HG02852 (cell line): ENCODE results near the gene ANO10.
"Not testable (repeated sequence)": the region's sequence is repeated elsewhere in the genome, so short reads cannot be mapped to it uniquely, and the experiment has no call there.

Experiments
- ATAC-seq: cut with Tn5 transposase; IDR thresholded peaks from one replicate; pipeline ENCODE4 v1.9.1; 2021; ENCODE audit warnings: mild to moderate bottlenecking, moderate library complexity; ENCODE audit not compliant: unreplicated experiment

The ANO10 gene

DNA sequence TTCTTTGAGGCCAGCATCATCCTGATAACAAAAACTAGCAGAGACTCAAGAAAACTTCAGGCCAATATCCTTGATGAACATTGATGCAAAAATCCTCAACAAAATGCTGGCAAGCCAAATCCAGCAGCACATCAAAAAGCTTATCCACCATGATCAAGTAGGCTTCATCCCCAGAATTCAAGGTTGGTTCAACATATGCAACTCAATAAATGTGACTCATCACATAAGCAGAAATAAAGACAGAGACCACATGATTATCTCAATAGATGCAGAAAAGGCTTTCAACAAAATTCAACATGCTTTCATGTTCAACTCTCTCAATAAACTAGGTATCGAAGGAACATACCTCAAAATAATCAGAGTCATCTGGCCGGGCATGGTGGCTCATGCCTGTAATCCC, 265.8 kb downstream of the ANO10 start:
- not testable (repeated sequence) for ATAC-seq

DNA sequence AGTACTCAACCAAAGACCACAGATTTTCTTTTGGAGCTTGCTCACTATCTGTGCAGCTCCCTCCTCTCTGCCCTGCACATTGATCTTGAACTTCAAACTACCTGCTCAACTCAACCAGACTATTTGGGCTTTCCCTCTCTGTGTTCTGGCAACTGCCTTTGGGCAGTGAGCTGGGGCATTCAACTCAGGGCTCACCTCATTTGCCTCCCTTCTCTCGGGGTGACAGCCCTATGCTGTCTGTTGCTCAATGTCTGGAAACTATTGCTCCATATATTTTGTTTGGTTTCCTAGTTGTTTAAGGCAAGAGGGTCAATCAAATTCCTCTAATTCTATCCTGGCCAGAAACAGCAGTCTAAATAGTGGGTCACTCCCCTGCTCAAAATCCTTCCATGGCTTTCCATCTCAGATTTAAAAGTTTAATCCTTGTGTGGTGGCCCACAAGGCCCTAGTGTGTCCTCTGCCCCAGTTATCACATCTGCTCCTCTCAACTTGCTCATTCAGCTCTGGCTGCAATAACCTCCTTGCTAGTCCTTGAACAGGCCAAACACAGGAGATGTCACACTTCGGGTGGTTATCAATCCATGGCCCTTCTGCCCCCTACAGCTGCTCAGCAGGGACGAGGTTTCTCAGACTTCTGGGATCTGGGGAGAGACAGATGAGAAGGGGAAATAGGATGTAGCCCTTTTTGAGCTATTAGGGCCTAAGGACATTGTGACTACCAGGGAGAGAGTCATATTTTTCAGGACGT, 267.7 kb downstream of the ANO10 start:
- no peak for ATAC-seq

DNA sequence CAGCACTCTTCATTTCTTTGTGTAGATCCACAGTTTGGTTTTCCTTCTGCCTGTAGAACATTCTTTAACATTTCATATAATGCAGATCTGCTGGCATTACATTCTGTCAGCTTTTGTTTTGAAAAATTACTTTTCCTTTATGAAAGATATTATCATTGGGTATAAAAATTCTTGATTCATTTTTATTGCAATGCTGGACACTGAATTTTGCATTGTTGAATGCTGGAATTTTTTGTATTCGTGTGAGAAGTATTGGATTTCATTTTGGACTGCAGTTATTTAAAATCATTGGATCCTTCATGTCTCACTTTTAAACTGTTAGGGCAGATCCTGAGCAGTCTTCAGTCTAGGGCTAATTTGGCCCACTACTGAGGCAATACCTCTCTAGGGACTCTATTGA, 268.4 kb downstream of the ANO10 start:
- ATAC-seq = no peak

DNA sequence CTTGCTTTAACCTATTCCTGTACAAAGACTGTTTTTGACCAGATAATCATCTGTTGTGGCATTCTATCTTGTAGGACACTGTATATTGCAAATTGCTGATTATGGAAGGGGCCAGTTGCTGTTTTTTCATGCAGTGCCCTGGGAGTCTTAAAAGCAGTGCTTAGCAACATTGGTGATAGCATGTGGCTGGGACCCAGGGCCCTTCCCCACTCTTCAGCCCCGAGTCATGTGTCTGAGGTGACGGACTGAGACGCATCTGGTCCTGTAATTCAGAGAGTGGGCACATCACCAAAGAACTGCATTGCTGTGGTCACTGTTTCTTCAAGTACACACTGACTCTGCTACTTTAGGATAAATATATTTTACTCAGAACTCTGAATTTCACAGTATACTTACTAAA, 272.1 kb downstream of the ANO10 start:
- ATAC-seq = no peak

DNA sequence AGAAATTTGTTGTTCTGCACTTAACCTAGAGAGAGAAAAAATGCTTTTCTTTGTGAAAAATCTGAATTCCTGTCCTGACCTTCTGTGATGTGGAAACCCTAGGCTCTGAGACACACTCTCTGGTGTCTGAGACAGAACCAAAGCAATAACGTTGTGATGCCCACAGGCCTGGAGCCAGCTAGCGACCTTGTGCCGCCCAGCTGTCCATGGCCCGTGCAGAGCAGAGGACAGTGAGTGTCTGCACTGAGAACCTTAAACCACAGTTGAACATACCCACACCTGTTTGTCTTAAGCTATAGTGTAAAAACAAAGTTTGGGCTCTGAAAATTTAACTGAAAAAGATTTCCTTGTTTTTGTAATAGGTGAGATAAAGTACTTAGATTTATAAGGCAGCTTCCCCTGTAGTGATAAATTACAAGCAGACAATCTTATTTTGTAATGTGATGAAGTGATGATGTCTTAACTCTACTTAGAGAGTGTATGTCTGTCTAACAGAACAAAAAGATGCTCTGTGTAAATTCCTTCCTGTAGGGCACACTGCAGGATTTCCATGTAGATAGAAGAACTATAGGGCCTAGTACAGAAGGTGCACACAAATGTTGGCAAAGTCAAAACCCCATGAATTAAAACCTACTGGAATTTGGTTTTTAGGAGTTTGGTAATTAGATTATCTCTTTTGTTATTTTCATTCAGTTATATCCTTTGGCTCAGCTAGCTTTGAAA, 272.8 kb downstream of the ANO10 start:
- no peak for ATAC-seq

DNA sequence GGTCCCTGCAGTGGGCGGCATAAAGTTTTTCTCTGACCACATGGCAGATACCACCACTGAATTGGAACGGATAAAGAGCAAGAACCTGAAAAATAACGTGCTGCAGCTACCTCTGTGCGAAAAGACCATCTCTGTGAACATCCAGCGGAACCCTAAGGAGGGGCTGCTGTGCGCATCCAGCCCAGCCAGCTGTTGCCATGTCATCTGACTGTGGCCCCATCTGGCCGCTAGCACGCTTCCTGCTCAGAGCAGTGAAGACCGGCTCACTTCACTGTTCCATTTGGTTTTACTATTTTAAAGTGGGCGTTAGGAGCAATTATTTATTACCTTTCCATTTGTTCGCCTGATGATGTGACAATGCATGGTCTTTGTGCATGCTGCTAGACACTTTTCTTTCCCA, 273.5 kb downstream of the ANO10 start:
- no peak for ATAC-seq

DNA sequence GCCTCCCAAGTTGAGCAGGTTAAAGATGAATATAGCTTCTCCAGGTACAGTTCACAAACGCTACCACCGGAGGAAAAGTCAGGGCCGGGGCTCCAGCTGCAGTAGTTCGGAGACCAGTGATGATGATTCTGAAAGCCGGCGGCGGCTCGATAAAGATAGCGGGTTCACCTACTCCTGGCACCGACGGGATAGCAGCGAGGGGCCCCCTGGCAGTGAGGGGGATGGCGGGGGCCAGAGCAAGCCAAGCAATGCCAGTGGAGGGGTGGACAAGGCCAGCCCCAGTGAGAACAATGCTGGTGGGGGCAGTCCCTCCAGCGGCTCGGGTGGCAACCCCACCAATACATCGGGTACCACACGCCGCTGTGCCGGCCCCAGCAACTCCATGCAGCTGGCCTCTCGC, 274.0 kb downstream of the ANO10 start:
- no peak for ATAC-seq

DNA sequence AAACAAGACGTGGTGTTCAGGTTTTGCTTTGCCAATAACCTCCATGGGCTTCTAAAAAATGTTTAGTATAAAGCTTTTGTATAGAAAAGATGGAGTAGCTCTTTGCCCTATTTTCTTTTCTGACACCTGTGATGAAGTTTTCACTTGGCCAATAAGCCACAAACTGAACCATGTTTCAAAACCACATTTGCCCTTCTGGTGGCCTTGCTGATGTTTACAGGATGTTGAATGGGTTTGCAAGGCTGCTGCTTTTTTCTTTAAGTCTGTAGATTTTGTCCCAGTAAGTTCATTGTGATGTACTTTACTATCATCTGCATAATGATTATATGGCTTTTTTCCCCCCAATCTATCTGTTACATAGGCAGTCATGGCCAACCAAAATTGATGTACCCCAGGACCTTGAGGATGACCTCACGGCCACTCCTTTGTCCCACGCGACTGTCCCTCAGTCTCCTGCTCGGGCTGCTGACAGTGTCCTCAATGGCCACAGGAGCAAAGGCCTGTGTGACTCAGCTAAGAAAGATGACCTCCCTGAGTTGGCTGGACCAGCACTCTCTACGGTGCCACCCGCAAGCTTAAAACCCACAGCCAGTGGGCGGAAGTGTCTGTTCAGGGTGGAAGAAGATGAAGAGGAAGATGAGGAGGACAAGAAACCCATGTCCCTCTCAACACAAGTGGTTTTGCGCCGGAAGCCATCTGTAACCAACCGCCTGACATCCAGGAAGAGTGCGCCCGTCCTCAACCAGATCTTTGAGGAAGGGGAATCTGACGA, 274.6 kb downstream of the ANO10 start:
- ATAC-seq = no peak

DNA sequence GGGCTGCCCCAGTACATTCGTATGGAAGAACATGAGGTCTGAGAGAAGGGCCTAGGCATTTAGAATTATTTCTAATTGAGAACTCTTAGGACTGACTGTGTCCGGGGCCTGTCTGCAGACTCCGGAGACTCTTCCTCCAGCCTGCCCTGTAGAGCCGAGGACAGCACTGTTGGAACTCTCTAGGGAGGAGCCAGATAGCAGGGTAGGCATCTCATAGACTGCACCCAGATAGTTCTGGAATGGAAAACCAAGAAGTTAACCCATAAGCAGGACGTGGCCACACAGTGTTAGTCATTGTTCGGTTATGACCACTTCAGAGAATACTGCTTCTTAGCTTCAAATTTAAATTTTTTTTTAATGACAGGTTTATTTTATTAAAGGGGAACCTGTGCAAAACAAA, 275.9 kb downstream of the ANO10 start:
- ATAC-seq = no peak

DNA sequence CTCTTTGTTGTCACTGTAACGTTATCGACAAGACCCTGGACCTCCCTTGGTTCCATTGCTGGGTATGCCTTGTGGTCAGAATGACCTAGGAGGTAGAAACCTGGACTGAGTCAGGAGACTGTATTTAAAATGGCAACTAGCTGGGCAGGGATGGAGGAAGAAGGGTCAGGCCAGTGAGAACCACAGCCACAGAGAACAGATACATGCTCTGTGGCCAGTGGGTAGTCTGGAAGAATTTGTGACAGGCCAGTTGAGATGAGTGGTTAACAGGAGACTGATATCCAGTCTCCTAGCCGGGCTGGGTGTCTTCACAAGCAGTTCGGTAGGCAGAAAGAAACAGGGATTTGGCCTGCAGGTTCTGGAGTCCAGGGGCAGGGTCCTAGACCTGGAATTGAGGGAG, 276.6 kb downstream of the ANO10 start:
- no peak for ATAC-seq

DNA sequence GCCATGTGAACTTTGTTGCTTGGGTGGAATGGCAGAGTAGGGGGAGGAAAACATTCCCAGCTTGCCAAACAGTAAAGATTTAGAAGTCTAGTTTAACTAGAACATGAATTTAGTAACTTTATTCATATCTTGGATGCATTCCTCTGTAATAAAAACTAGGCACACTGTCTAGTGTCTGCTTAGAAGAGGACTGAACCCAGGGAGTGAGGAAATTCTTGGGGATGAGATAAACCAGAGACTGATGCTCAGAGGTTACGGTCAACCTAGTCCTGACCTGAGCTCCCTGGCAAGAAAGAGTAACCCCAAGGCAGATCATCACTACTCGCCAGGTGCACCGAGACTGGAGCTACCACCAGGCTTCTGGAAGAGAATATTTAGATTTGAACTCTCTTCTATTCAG, 277.3 kb downstream of the ANO10 start:
- ATAC-seq = no peak

DNA sequence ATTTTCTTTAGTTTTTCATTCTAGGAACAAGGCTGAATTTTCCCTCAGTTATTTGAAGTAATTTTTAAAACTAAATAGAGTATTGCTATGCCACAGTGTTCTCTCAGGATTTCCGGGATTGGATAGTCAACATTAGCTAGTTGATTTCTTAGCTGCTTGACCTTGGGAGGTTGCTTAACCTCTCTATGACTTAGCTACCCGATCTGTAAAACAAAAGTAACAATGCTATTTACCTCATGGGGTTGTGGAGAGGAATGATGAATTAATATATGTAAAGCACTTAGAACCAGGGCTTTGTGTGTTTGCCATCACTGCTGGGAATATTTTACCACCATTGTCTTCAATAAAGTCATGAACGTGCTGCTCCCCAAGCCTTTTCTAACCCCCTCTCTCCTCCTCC, 278.0 kb downstream of the ANO10 start:
- no peak for ATAC-seq

DNA sequence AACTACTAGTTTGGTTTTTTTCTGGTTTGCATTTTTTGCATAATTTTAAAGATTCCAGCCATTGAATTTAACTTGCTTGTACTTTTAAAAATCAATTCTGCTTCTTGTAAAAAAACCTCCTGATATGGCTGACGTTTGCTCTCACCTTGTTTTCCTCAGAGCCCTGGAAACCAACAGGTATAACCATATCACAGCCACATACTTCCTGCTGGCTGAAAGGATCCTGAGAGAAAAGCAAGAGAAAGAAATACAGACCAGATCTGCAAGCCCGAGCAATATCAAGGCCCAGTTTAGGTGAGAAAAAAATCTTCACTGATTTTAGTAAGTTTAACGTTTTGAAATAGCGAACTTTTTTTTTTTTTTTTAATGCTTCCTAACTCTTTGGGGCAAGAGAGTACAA, 278.6 kb downstream of the ANO10 start:
- no peak for ATAC-seq

DNA sequence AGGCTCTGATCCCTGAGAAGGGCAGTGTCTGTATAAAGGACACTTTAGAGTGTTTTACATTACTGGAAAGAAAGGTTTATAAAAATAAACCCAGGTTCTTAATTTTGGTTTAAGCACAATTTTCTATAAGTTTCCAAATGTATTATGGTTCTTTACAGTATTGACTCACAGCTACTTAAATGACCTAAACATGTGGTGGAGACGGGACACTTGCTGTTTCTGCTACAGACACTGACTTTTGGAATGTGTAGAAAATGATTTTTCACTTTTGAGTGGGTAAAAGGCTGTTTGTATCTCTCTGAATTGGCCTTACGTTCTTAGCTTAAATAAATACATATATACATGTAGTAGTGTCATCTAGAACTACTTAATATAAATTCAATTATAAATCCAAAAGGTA, 280.0 kb downstream of the ANO10 start:
- no peak for ATAC-seq

DNA sequence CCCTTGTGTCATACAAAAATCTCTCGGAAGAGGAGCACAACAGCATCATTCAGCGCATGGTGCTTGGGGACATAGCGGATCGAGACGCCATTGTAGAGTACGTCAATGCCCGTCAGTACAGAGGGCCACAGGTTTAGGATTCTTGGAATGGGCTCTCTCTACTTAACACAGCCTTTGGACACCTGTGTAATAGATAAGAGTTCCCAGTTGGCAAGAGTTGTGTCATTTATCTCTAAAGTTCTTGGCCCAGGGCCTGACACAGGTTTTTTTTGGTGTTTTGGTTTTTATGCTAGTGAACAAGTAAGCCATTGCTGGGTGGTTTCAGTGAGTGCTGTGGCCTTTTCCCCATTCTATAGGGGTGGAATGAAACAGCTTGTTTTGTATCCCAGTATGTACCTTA, 281.4 kb downstream of the ANO10 start:
- no peak for ATAC-seq

DNA sequence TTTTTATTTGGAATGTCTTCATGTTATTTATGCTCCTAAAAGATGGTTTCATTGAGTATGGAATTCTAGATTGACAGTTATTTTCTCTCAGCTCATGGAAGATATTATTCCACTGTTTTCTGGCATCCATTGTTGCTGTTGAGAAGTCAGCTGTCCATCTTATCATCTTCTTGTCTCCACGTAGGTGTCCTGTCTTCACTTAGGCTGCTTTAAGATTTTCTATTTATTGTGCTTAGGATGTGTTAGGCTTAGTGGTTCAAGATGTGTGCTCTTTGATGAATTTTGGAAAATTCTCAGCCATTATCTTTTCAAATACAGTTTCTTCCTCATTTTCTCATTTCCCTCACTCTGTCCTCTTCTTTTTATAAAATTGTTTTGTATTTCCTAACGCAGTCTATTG, 283.5 kb downstream of the ANO10 start:
- no peak for ATAC-seq

DNA sequence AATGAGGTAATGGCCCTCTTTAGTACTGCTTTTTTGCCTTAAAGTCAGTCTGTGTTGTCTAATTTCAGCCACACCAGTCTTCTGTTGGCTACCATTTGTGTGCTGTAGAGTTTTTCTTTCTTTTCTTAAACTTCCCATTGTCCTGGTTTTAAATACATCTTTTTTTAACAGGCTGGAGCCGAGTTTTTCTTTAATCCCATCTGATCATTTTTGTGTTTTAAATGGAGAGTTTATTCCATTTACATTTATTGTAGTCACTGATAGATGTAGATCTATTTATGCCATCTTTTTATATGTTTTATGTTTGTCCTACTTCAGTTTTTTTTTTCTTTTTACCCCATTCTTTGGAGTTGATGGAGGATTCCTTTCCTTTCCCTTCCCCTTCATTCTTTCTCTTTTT, 286.0 kb downstream of the ANO10 start:
- ATAC-seq = no peak

DNA sequence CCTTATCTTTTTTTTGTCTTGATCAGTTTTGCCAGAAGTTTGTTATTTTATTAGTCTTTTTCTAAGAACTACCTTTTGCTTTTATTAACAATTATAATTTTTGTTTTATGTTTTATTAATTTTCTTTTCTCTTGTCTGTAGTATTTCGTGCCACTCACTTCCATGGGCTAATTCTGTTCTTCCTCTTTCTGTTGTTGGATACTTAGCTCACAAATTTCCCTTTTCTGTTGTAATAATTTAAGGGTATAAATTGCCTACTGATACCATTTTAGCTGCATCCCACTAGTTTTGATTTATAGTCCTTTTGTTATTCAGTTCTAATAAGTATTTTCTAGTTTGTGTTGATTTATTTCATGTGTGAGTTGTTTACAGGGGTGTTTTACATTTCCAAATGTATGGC, 286.8 kb downstream of the ANO10 start:
- ATAC-seq = no peak

DNA sequence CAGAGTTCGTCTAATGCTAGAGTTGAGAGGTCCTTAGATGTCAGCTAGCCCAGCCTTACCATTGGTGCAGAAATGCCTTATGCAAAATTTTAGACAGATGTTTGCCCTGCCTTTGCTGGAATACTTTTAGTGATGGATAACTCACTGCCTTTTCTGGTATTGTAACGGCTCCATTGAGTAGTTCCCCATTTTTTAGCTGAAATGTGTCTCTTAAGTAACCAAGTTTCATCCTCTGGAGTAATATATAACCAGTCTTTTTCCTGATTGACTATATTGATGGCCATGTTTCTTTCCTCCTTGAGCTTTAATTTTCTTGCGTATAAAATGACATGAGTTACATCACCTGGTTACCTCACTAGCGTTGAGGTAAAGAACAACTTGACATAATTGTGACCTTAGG, 290.4 kb downstream of the ANO10 start:
- no peak for ATAC-seq

DNA sequence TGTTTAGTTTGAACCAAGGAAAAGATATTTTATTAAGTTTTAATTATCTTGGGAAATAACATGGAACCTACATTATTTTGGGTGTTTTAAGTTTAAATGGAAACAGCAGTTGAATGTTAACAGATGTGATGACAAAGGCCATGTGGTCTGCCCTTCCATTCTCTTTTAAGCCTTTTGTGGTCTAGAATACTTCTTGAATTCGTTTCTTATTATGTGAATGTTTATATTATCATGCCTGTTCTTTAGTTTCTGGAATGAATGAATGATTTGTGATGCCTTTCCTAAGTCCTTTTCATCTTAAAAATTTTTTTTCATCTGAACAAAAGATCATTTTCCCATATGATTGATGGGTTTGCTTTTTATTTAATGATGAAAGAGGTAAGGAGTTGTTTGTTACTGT, 290.8 kb downstream of the ANO10 start:
- no peak for ATAC-seq

DNA sequence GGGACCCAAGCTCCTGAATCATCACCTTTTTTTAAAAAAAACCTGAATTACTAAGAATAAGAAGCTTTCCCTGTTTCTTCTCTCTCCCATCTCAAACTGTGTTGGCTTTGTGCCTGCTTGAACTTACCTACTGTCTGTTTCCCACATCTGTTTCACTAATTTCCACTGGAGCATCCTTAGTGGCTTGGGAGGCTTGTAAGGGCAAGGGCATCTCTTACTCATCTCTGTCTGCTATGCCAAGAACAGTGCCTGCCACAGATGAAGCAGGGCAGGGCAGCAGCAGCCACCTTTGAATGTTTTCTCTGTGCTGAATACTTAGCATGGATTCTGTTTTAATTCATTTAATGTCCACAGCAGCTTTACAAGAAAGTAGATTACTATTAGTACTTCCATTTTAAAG, 293.2 kb downstream of the ANO10 start:
- ATAC-seq = no peak

DNA sequence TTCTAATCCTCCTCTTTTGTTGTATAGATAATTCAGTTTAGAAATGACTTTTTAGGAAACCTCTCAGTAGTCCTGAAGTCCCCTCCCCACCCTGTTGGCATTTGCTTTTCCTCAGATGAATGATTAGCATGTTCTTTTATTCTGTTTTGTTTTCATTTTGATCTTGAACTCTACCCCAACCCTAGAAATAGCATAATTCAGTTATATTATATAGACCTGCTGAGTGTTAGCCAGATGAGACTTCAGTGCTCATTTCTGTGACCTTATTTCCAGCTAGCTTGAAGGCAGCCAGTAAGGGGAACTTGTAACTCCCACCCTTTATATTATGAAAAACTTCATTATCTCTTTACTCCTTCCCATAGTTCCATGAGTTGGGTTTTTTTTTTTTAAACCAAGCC, 294.2 kb downstream of the ANO10 start:
- ATAC-seq = no peak
